SK-N-SH (cell line): Measurements from ENCODE around the gene ZEB1. TPM values are rescaled to one million over a fixed set of nuclear protein-coding genes. Genes with fewer than 3 reads are reported as not detected.

ENCODE experiments used
- CTCF ChIA-PET: fragments of 300-600, 350-600 bp; formaldehyde crosslinking; extraction: SDS; loops from one replicate; lab custom pipeline; 2021; lab: Yijun Ruan, JAX
- POLR2A ChIA-PET: fragments of 350-600 bp; sonication (Branson Sonifier 250); formaldehyde crosslinking; extraction: SDS; loops from one replicate; lab custom pipeline; 2020; ENCODE audit warnings: antibody characterized with exemption, inconsistent platforms; lab: Yijun Ruan, JAX
- DNase-seq: peaks from one replicate; pipeline ENCODE4 v3.0.0; 2012
- H2AFZ ChIP-seq: fragments of 200-600 bp; sonication (generic); 2 replicates; pipeline ENCODE4 v1.8.1; 2016; ENCODE audit warnings: antibody characterized with exemption, mild to moderate bottlenecking, low read depth
- H3F3A ChIP-seq: fragments of 200-600 bp; sonication (generic); replicated peaks from 2 replicates; pipeline ENCODE3; 2016; ENCODE audit warnings: antibody characterized with exemption, mild to moderate bottlenecking; ENCODE audit not compliant: insufficient read depth
- H3K27ac ChIP-seq, 2 experiments: fragments of 200-500 bp in 1 of 2; fragments of 200-600 bp in 1 of 2; sonication (Bioruptor generic) in 1 of 2; sonication (generic), shearing (Covaris generic) in 1 of 2; 2 replicates each; pipeline versions ENCODE4 v1.5.1 to v1.6.1; 2014 to 2016; ENCODE audit warnings: low read depth in 2 of 2, inconsistent platforms in 1 of 2, low read length in 1 of 2, mild to moderate bottlenecking in 1 of 2, mixed read lengths in 1 of 2
- H3K27me3 ChIP-seq: fragments of 200-600 bp; sonication (generic), shearing (Covaris generic); 2 replicates; pipeline ENCODE4 v1.6.1; 2016; ENCODE audit warnings: mixed run types; ENCODE audit not compliant: insufficient read depth
- H3K36me3 ChIP-seq, 2 experiments: fragments of 200-500 bp in 1 of 2; fragments of 200-600 bp in 1 of 2; sonication (Bioruptor generic) in 1 of 2; sonication (generic) in 1 of 2; replicated peaks in 1 of 2; 2 replicates each; pipeline versions ENCODE3 to v1.5.1; 2014 to 2016; ENCODE audit warnings: low read length in 1 of 2, mild to moderate bottlenecking in 1 of 2; ENCODE audit not compliant: insufficient read depth in 2 of 2, control insufficient read depth in 1 of 2
- H3K4me1 ChIP-seq, 2 experiments: fragments of 200-500 bp in 1 of 2; fragments of 200-600 bp in 1 of 2; sonication (Bioruptor generic) in 1 of 2; sonication (generic), shearing (Covaris generic) in 1 of 2; 2 replicates each; pipeline versions ENCODE4 v1.5.1 to v1.6.1; 2014 to 2016; ENCODE audit warnings: low read depth in 1 of 2, low read length in 1 of 2, mixed run types in 1 of 2; ENCODE audit not compliant: insufficient read depth in 2 of 2, control insufficient read depth in 1 of 2
- H3K4me2 ChIP-seq: fragments of 200-600 bp; sonication (generic), shearing (Covaris generic); 2 replicates; pipeline ENCODE4 v1.6.1; 2017; ENCODE audit warnings: mixed run types
- H3K4me3 ChIP-seq, 2 experiments: fragments of 200-500 bp in 1 of 2; fragments of 200-600 bp in 1 of 2; sonication (Bioruptor generic) in 1 of 2; sonication (generic), shearing (Covaris generic) in 1 of 2; 2 replicates each; pipeline versions ENCODE4 v1.5.1 to v1.8.1; 2014 to 2016; ENCODE audit warnings: low read depth in 2 of 2, inconsistent platforms in 1 of 2, low read length in 1 of 2, mild to moderate bottlenecking in 1 of 2, mixed read lengths in 1 of 2, moderate library complexity in 1 of 2
- H3K79me2 ChIP-seq: fragments of 200-600 bp; sonication (generic); 2 replicates; pipeline ENCODE4 v1.8.1; 2017; ENCODE audit warnings: mild to moderate bottlenecking; ENCODE audit not compliant: insufficient read depth
- H3K9ac ChIP-seq: fragments of 200-600 bp; sonication (generic); 2 replicates; pipeline ENCODE4 v1.6.1; 2017; ENCODE audit warnings: mixed run types
- H3K9me2 ChIP-seq: fragments of 200-600 bp; sonication (generic); 2 replicates; pipeline ENCODE4 v1.6.1; 2017; ENCODE audit warnings: mixed run types
- H3K9me3 ChIP-seq: fragments of 200-600 bp; sonication (generic); 2 replicates; pipeline ENCODE4 v1.6.1; 2017; ENCODE audit warnings: mixed run types, mild to moderate bottlenecking, moderate library complexity
- H4K20me1 ChIP-seq: fragments of 200-600 bp; sonication (generic); 2 replicates; pipeline ENCODE4 v1.6.1; 2017; ENCODE audit warnings: mild to moderate bottlenecking, mixed run types; ENCODE audit not compliant: insufficient read depth
- FOSL2 ChIP-seq: IDR thresholded peaks from 2 replicates; pipeline ENCODE4 v1.4.0; 2012; ENCODE audit warnings: low read depth, mild to moderate bottlenecking, moderate library complexity, borderline replicate concordance
- FOXJ3 ChIP-seq: sonication (generic); formaldehyde crosslinking; IDR thresholded peaks from 2 replicates; pipeline ENCODE4 v1.5.1; 2020; ENCODE audit warnings: mild to moderate bottlenecking, missing genetic modification reagents
- GABPA ChIP-seq: IDR thresholded peaks from 2 replicates; pipeline ENCODE4 v1.4.0; 2012; ENCODE audit warnings: low read depth, mild to moderate bottlenecking
- GATA2 ChIP-seq: sonication (generic); formaldehyde crosslinking; IDR thresholded peaks from 2 replicates; pipeline ENCODE4 v1.5.0; 2020; ENCODE audit warnings: mild to moderate bottlenecking, missing genetic modification reagents
- MAX ChIP-seq: IDR thresholded peaks from 2 replicates; pipeline ENCODE4 v1.4.0; 2012; ENCODE audit warnings: low read depth
- MXI1 ChIP-seq: IDR thresholded peaks from 2 replicates; pipeline ENCODE4 v1.6.1; 2012; ENCODE audit warnings: mild to moderate bottlenecking, low read depth, low read length, improper control_type of control experiment
- NRF1 ChIP-seq: IDR thresholded peaks from 2 replicates; pipeline ENCODE4 v1.6.1; 2012; ENCODE audit warnings: low read depth, mild to moderate bottlenecking, low read length
- PBX3 ChIP-seq: IDR thresholded peaks from 2 replicates; pipeline ENCODE4; 2012
- POLR2AphosphoS5 ChIP-seq: IDR thresholded peaks from 2 replicates; pipeline ENCODE4 v1.6.1; 2012; ENCODE audit warnings: low read depth, low read length
- RAD21 ChIP-seq: IDR thresholded peaks from 2 replicates; pipeline ENCODE4 v1.6.1; 2012; ENCODE audit warnings: mild to moderate bottlenecking, low read length
- RFX5 ChIP-seq: IDR thresholded peaks from 2 replicates; pipeline ENCODE4 v1.6.1; 2012; ENCODE audit warnings: mild to moderate bottlenecking, improper control_type of control experiment, low read length
- SIN3A ChIP-seq: IDR thresholded peaks from 2 replicates; pipeline ENCODE4 v1.6.1; 2012; ENCODE audit warnings: low read depth, mild to moderate bottlenecking, low read length, moderate library complexity, borderline replicate concordance
- TCF12 ChIP-seq: IDR thresholded peaks from 2 replicates; pipeline ENCODE4 v1.4.0; 2012
- YY1 ChIP-seq: IDR thresholded peaks from 2 replicates; pipeline ENCODE4 v1.4.0; 2012; ENCODE audit warnings: low read depth, mild to moderate bottlenecking
- WGBS: methylation state at CpG from one replicate; pipeline ENCODE4 v1.1.6; 2017; ENCODE audit warnings: low lambda C conversion rate; 5-methylcytosine and 5-hydroxymethylcytosine counted together
- polyA plus RNA-seq, 3 experiments: library from polyadenylated mRNA; depleted of rRNA; stranded (reverse); fragments of >200 nt; gene quantifications; 2 replicates each; pipeline ENCODE4 v1.2.3, GENCODE V29; 2012
- TF ChIP-seq, protein P1 (sequence below): fragments of 150-350 bp; IDR thresholded peaks from 2 replicates; pipeline ENCODE4 v1.6.1; 2016; ENCODE audit warnings: mild to moderate bottlenecking, low read depth, low read length

ZEB1 gene
- polyA plus RNA-seq, 1 of the 3 experiments (the other 2 are of a cell fraction): 5.4 TPM

DNA sequence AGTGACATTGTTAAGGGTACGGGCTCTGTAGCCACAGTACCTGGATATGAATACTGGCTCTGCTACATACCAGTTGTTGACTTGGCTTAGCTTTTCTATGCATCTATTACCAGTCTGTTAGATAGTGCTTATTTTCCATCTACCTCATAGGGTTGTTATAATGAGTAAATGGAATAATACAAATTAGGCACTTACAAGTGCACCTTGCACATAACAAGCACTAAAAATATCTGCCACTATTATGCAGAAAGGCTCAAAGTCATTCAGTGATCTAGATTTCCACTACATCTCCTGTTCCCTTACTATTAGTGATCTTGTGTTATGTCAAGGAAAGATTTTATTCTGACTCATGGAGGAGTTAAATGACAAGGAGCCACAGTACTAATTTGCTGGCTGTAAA, 27.9 kb upstream of the ZEB1 start:
- H3K4me1 ChIP-seq: no peaks in the 10 kb centered on the region
- DNase-seq: no peak
- no peaks in the 10 kb centered on the region for H3K79me2 ChIP-seq
- no peaks in the 10 kb centered on the region for H3K9me3 ChIP-seq
- H3K9ac ChIP-seq: no peak overlapping the region
- TF ChIP-seq FOXJ3 (CRISPR knock-in tag) (no peak), TCF12 (no peak), YY1 (no peak), GATA2 (no peak), MXI1 (no peak), FOSL2 (no peak), MAX (no peak), RFX5 (no peak), POLR2AphosphoS5 (no peak), NRF1 (no peak)
- TF ChIP-seq, protein P1, sequence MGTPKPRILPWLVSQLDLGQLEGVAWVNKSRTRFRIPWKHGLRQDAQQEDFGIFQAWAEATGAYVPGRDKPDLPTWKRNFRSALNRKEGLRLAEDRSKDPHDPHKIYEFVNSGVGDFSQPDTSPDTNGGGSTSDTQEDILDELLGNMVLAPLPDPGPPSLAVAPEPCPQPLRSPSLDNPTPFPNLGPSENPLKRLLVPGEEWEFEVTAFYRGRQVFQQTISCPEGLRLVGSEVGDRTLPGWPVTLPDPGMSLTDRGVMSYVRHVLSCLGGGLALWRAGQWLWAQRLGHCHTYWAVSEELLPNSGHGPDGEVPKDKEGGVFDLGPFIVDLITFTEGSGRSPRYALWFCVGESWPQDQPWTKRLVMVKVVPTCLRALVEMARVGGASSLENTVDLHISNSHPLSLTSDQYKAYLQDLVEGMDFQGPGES: no peak
- no peak overlapping the region for H3K27ac ChIP-seq
- no peak overlapping the region for H3K4me3 ChIP-seq
- POLR2A ChIA-PET: no interaction called here
- H3F3A ChIP-seq: no peaks in the 10 kb centered on the region
- H3K4me2 ChIP-seq: no peak overlapping the region
- CTCF ChIA-PET: no interaction called here
- no peaks in the 10 kb centered on the region for H3K9me2 ChIP-seq
- H4K20me1 ChIP-seq: no peaks in the 10 kb centered on the region
- 90% methylated on average over 1 of the region's 1 CpG for WGBS
- no peaks in the 10 kb centered on the region for H3K27me3 ChIP-seq
- H2AFZ ChIP-seq: no peak overlapping the region
- no peaks in the 10 kb centered on the region for H3K36me3 ChIP-seq

- H3K4me3 ChIP-seq: no peak overlapping the region
- ChIA-PET CTCF (no interaction called here), POLR2A (no interaction called here)
- no peaks in the 10 kb centered on the region for H3K4me1 ChIP-seq
- H3K4me2 ChIP-seq: no peak overlapping the region
- H3K9ac ChIP-seq: no peak overlapping the region
- H3K79me2 ChIP-seq: no peaks in the 10 kb centered on the region
- H3F3A ChIP-seq: no peaks in the 10 kb centered on the region
- H3K27me3 ChIP-seq: no peaks in the 10 kb centered on the region
- TF ChIP-seq MAX: no peak
- TF ChIP-seq SIN3A: no peak
- no peak for TF ChIP-seq PBX3
- TF ChIP-seq NRF1: no peak
- TF ChIP-seq GABPA: no peak
- TF ChIP-seq RAD21: no peak
- TF ChIP-seq, protein P1: no peak
- no peak for TF ChIP-seq RFX5
- no peak overlapping the region for H2AFZ ChIP-seq
- no peaks in the 10 kb centered on the region for H3K9me3 ChIP-seq
- H3K9me2 ChIP-seq: no peaks in the 10 kb centered on the region
- no peaks in the 10 kb centered on the region for H3K36me3 ChIP-seq
- no peak overlapping the region for H3K27ac ChIP-seq
- 83% methylated on average over 3 of the region's 3 CpGs for WGBS
- H4K20me1 ChIP-seq: no peaks in the 10 kb centered on the region
- DNase-seq: no peak
Measured at GRCh38 chr10:31294558-31294957, 24.5 kb upstream of the ZEB1 start.
